ENCODE measurements around the gene CFAP45. TPM values are rescaled to one million over a fixed set of nuclear protein-coding genes. Genes with fewer than 3 reads are reported as not detected.
A peak's percentile ranks its signal among the peaks of the same experiment; 100 is the strongest.

The CFAP45 gene
- 1.4 TPM for polyA plus RNA-seq (2013, experiment 1 of 2)
- 1.8 TPM for polyA plus RNA-seq (2013, experiment 2 of 2)

GRCh38 chr1:159900086-159900680 is at the start of gene CFAP45:
Gene CFAP45, minus strand, starts transcription at chr1:159900165. Its CDS starts 67 bp downstream, at chr1:159900098.
- H3K27ac ChIP-seq (ENCODE audit: low read depth, low read length, severe bottlenecking), result peak within 1 kb of the TSS; percentile 79
- 10 to 15% methylated on average over 18 to 21 of the region's 30 CpGs for WGBS, 2 experiments (ENCODE audit: insufficient coverage in 2 of 2)
- peaks cover 28% of the 10 kb centered on the region for H3K4me1 ChIP-seq (ENCODE audit: control insufficient read depth, insufficient read depth, low read length, poor library complexity, severe bottlenecking)
- no peak within 1 kb of the TSS for H3K4me3 ChIP-seq (ENCODE audit: extremely low read depth, insufficient read depth, low read length, poor library complexity, severe bottlenecking)
- H3K9me3 ChIP-seq (ENCODE audit: control insufficient read depth, low read length), result peaks cover 12% of the 10 kb centered on the region
- H3K36me3 ChIP-seq (ENCODE audit: control insufficient read depth, insufficient read depth, low read length), result no peaks in the 10 kb centered on the region

- WGBS, 2 experiments (ENCODE audit: insufficient coverage in 2 of 2), result 91 to 93% methylated on average over 6 of the region's 6 CpGs
- Histone ChIP-seq H3K4me3 (ENCODE audit: extremely low read depth, insufficient read depth, low read length, poor library complexity, severe bottlenecking) (no peak overlapping the region), H3K27ac (ENCODE audit: low read depth, low read length, severe bottlenecking) (no peak overlapping the region), H3K36me3 (ENCODE audit: control insufficient read depth, insufficient read depth, low read length) (no peaks in the 10 kb centered on the region), H3K4me1 (ENCODE audit: control insufficient read depth, insufficient read depth, low read length, poor library complexity, severe bottlenecking) (peaks cover 20% of the 10 kb centered on the region), H3K9me3 (ENCODE audit: control insufficient read depth, low read length) (no peaks in the 10 kb centered on the region)
Observed at GRCh38 chr1:159949123-159949522, 49.2 kb upstream of the CFAP45 start.

GRCh38 chr1:159947942-159948341 is 48.0 kb upstream of the CFAP45 start:
- H3K4me1 ChIP-seq (ENCODE audit: control insufficient read depth, insufficient read depth, low read length, poor library complexity, severe bottlenecking), result peaks cover 10% of the 10 kb centered on the region
- WGBS, 2 experiments (ENCODE audit: insufficient coverage in 2 of 2), result 77 to 92% methylated on average over 1 of the region's 1 CpG
- no peaks in the 10 kb centered on the region for H3K9me3 ChIP-seq (ENCODE audit: control insufficient read depth, low read length)
- no peaks in the 10 kb centered on the region for H3K36me3 ChIP-seq (ENCODE audit: control insufficient read depth, insufficient read depth, low read length)
- no peak overlapping the region for H3K27ac ChIP-seq (ENCODE audit: low read depth, low read length, severe bottlenecking)
- no peak overlapping the region for H3K4me3 ChIP-seq (ENCODE audit: extremely low read depth, insufficient read depth, low read length, poor library complexity, severe bottlenecking)

GRCh38 chr1:159946242-159947187 is 46.5 kb upstream of the CFAP45 start:
- 53 to 55% methylated on average over 7 to 8 of the region's 9 CpGs for WGBS, 2 experiments (ENCODE audit: insufficient coverage in 2 of 2)
- Histone ChIP-seq H3K36me3 (ENCODE audit: control insufficient read depth, insufficient read depth, low read length) (no peaks in the 10 kb centered on the region), H3K9me3 (ENCODE audit: control insufficient read depth, low read length) (no peaks in the 10 kb centered on the region), H3K4me1 (ENCODE audit: control insufficient read depth, insufficient read depth, low read length, poor library complexity, severe bottlenecking) (peaks cover 10% of the 10 kb centered on the region), H3K27ac (ENCODE audit: low read depth, low read length, severe bottlenecking) (no peak overlapping the region), H3K4me3 (ENCODE audit: extremely low read depth, insufficient read depth, low read length, poor library complexity, severe bottlenecking) (peak overlapping the region; percentile 56)

GRCh38 chr1:159945483-159946241 is 45.7 kb upstream of the CFAP45 start, which contains the start of gene IGSF9:
Gene IGSF9, minus strand, starts transcription at chr1:159945613. Its CDS starts 2,159 bp downstream, at chr1:159943454.
- H3K36me3 ChIP-seq (ENCODE audit: control insufficient read depth, insufficient read depth, low read length), result no peaks in the 10 kb centered on the region
- peak within 1 kb of the TSS; percentile 56 for H3K4me3 ChIP-seq (ENCODE audit: extremely low read depth, insufficient read depth, low read length, poor library complexity, severe bottlenecking)
- peaks cover 18% of the 10 kb centered on the region for H3K4me1 ChIP-seq (ENCODE audit: control insufficient read depth, insufficient read depth, low read length, poor library complexity, severe bottlenecking)
- no peak within 1 kb of the TSS for H3K27ac ChIP-seq (ENCODE audit: low read depth, low read length, severe bottlenecking)
- 3% methylated on average over 27 to 49 of the region's 58 CpGs for WGBS, 2 experiments (ENCODE audit: insufficient coverage in 2 of 2)
- H3K9me3 ChIP-seq (ENCODE audit: control insufficient read depth, low read length), result no peaks in the 10 kb centered on the region

GRCh38 chr1:159944623-159945455 is 44.9 kb upstream of the CFAP45 start:
- WGBS, 2 experiments (ENCODE audit: insufficient coverage in 2 of 2), result 20 to 23% methylated on average over 11 of the region's 11 CpGs
- Histone ChIP-seq H3K36me3 (ENCODE audit: control insufficient read depth, insufficient read depth, low read length) (no peaks in the 10 kb centered on the region), H3K27ac (ENCODE audit: low read depth, low read length, severe bottlenecking) (no peak overlapping the region), H3K4me3 (ENCODE audit: extremely low read depth, insufficient read depth, low read length, poor library complexity, severe bottlenecking) (peak overlapping the region; percentile 56), H3K9me3 (ENCODE audit: control insufficient read depth, low read length) (no peaks in the 10 kb centered on the region), H3K4me1 (ENCODE audit: control insufficient read depth, insufficient read depth, low read length, poor library complexity, severe bottlenecking) (peaks cover 18% of the 10 kb centered on the region)

GRCh38 chr1:159943908-159944622 is 44.1 kb upstream of the CFAP45 start:
- Histone ChIP-seq H3K4me3 (ENCODE audit: extremely low read depth, insufficient read depth, low read length, poor library complexity, severe bottlenecking) (no peak overlapping the region), H3K4me1 (ENCODE audit: control insufficient read depth, insufficient read depth, low read length, poor library complexity, severe bottlenecking) (peaks cover 18% of the 10 kb centered on the region), H3K27ac (ENCODE audit: low read depth, low read length, severe bottlenecking) (no peak overlapping the region), H3K9me3 (ENCODE audit: control insufficient read depth, low read length) (no peaks in the 10 kb centered on the region), H3K36me3 (ENCODE audit: control insufficient read depth, insufficient read depth, low read length) (peaks cover 3% of the 10 kb centered on the region)
- 92 to 94% methylated on average over 6 of the region's 9 CpGs for WGBS, 2 experiments (ENCODE audit: insufficient coverage in 2 of 2)

- peaks cover 3% of the 10 kb centered on the region for H3K36me3 ChIP-seq (ENCODE audit: control insufficient read depth, insufficient read depth, low read length)
- H3K9me3 ChIP-seq (ENCODE audit: control insufficient read depth, low read length), result no peaks in the 10 kb centered on the region
- no peak overlapping the region for H3K27ac ChIP-seq (ENCODE audit: low read depth, low read length, severe bottlenecking)
- WGBS, 2 experiments (ENCODE audit: insufficient coverage in 2 of 2), result 50 to 95% methylated on average over 2 to 3 of the region's 5 CpGs
- peaks cover 18% of the 10 kb centered on the region for H3K4me1 ChIP-seq (ENCODE audit: control insufficient read depth, insufficient read depth, low read length, poor library complexity, severe bottlenecking)
- H3K4me3 ChIP-seq (ENCODE audit: extremely low read depth, insufficient read depth, low read length, poor library complexity, severe bottlenecking), result no peak overlapping the region
Observed at GRCh38 chr1:159943278-159943640, 43.3 kb upstream of the CFAP45 start.

- no peaks in the 10 kb centered on the region for H3K9me3 ChIP-seq (ENCODE audit: control insufficient read depth, low read length)
- H3K4me1 ChIP-seq (ENCODE audit: control insufficient read depth, insufficient read depth, low read length, poor library complexity, severe bottlenecking), result peaks cover 18% of the 10 kb centered on the region
- H3K36me3 ChIP-seq (ENCODE audit: control insufficient read depth, insufficient read depth, low read length), result peaks cover 3% of the 10 kb centered on the region
- WGBS, 2 experiments (ENCODE audit: insufficient coverage in 2 of 2), result 84 to 93% methylated on average over 8 of the region's 15 CpGs
- H3K27ac ChIP-seq (ENCODE audit: low read depth, low read length, severe bottlenecking), result no peak overlapping the region
- no peak overlapping the region for H3K4me3 ChIP-seq (ENCODE audit: extremely low read depth, insufficient read depth, low read length, poor library complexity, severe bottlenecking)
Observed at GRCh38 chr1:159942632-159943277, 42.8 kb upstream of the CFAP45 start.

Measured in mesodermal cell (in vitro differentiated cells).